Measurements from ENCODE around the gene HMGCS2. TPM values are rescaled to one million over a fixed set of nuclear protein-coding genes. Genes with fewer than 3 reads are reported as not detected.
A peak's percentile ranks its signal among the peaks of the same experiment; 100 is the strongest.

The HMGCS2 gene
- total RNA-seq, 2 donors from 2014 or later, result not detected

DNA sequence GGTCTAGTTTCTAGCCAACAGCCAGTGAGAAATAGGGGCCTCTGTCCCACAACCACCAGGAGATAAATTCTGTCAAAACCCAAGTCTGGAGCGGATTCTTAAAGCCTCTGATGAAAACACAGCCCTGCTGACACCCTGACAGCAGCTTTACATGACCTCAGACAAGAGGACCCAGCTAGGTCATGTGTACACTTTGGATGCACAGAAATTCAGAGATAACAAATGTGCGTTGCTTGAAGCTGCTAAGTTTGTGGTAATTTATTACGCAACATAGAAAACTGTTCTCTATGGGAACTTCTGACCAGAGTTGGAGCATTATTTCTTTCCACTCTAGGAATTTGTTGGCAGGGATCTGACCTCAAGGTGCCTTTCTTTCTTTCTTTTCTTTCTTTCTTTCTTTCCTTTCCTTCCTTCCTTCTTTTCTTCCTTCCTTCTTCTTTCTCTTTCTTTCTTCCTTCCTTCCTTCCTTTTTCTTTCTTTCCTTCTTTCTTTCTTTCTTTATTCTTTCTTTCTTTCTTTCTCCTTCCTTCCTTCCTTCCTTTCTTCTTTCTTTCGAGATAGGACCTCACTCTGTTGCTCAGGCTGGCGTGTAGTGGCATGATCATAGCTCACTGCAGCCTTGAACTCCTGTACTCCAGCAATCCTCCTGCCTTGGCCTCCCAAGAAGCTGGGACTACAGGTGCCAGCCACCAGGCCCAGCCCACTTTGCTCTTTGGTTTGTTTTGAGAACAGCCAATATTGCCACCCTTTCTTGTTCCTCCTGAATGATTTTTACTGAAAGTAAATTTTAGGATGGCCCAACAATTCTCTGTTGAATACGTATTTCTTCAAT, 14.9 kb upstream of the HMGCS2 start:
- peak; percentile 25 to 28 for ATAC-seq (replicated peaks in 1 of 2)
- DNase-seq, result no peak
- Mint-ChIP-seq H3K27me3 (ENCODE audit: low read depth) (peaks cover 36% of the 10 kb centered on the region), H3K4me3 (no peak overlapping the region), H3K9me3 (no peaks in the 10 kb centered on the region), H3K36me3 (ENCODE audit: insufficient read depth in 2 of 2) (no peaks in the 10 kb centered on the region), H3K4me1 (ENCODE audit: low read depth) (peaks cover 22% of the 10 kb centered on the region), H3K27ac (no peak overlapping the region)

DNA sequence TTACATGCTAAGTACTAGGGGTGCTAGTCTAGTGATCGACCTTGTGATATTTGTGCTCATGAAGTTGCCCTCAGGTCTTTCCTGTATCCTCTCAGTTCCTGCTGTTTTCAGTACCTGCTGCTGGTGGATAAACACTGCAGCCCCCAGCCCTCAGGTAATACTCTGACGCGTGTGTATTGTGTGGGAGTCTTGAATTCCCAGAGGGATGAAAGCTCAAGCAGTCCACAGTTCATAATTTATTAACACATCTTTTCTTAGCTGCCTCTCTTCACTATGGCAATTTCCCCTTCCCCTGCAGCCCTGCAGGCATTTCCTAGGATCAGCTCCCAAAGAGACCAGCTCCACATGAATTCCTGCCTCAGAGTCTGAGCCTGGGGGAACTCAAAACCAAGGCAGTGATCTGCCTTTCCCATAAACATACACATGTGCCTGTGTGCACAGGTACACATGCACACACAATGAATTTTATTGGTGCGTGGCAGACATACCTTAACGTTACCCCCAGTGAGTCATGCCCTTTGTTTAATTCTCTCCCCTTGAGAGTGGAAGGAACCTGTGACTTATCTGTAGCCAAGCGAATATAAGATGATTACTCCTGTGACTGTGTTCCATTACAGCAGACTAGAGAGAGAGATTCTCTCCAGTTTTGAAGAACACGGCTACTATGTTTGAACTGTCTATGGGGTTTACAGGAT, 14.1 kb upstream of the HMGCS2 start:
- Mint-ChIP-seq H3K27me3 (ENCODE audit: low read depth) (peaks cover 36% of the 10 kb centered on the region), H3K4me1 (ENCODE audit: low read depth) (peaks cover 22% of the 10 kb centered on the region), H3K36me3 (ENCODE audit: insufficient read depth in 2 of 2) (no peaks in the 10 kb centered on the region), H3K27ac (no peak overlapping the region), H3K9me3 (no peaks in the 10 kb centered on the region), H3K4me3 (no peak overlapping the region)
- ATAC-seq (replicated peaks in 1 of 2) (peak; percentile 36 to 54), DNase-seq (no peak)

DNA sequence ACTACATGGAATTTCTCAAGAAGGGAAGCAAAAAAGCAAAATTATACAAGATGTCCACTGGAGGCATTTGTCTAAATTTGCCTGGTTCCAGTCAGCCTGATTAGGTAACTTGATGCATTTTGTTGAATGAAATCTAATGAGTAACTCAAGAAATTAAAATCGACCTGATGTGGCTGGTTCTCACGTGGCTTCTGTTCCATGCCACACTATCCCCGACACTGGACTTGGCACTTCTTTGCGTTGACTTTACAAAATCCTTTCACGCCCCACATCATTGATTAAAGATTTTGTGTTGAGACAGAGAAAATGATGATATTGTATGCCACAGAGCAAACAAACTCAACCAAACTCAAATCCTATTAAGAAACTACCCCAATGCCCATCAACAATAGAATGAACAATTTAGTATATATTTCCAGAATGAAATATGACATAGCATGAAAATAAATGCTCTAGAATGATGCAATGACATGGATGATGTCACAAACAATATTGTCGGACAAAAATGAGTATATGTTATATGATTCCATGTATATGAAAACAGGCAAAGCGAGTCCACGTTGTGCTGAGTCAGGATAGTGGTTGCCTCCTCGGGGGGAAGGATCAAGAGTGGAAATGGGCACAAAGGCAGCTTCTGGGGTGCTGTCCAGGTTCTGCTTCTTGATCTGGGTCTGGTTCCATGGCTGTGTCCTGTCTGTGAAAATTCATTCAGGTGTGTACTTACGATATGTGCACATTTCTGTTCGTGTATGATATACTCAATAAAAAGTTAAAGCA, 12.9 kb upstream of the HMGCS2 start:
- no peak for ATAC-seq (replicated peaks in 1 of 2)
- DNase-seq, result no peak
- no peaks in the 10 kb centered on the region for H3K9me3 Mint-ChIP-seq

DNA sequence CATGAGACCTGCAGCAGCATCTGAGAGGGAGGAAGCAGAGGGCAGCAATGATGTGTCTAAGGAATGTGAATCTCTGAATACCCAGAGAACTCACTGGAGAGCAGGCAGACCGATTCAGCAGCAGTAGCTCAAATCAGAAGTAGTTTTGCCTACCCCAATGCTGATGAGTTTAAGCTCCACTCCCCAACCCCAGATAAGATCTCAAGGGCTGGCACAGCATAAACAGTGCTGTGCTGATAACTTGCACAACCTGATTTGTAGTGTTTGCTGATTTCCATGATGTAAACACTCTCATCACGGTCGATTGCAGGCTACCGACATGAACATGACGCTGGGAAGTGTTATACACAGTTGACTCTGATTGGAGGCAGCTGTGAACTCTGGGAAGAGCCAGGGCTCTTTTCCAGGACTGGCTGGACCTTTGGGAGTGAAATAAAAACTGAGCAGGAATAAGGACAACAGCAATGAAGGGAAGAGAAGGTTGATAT, 11.2 kb upstream of the HMGCS2 start:
- peaks cover 14% of the 10 kb centered on the region for H3K4me1 Mint-ChIP-seq (ENCODE audit: low read depth)
- no peak for DNase-seq
- ATAC-seq (replicated peaks in 1 of 2), result no peak
- no peaks in the 10 kb centered on the region for H3K36me3 Mint-ChIP-seq (ENCODE audit: insufficient read depth in 2 of 2)
- H3K27ac Mint-ChIP-seq, result no peak overlapping the region
- no peaks in the 10 kb centered on the region for H3K9me3 Mint-ChIP-seq
- H3K4me3 Mint-ChIP-seq, result no peak overlapping the region
- peaks cover 36% of the 10 kb centered on the region for H3K27me3 Mint-ChIP-seq (ENCODE audit: low read depth)

More for the DNA sequence above, 12.9 kb upstream of the HMGCS2 start:
- H3K36me3 Mint-ChIP-seq (ENCODE audit: insufficient read depth in 2 of 2), result no peaks in the 10 kb centered on the region
- no peak overlapping the region for H3K27ac Mint-ChIP-seq
- H3K4me1 Mint-ChIP-seq (ENCODE audit: low read depth), result peaks cover 22% of the 10 kb centered on the region
- peaks cover 36% of the 10 kb centered on the region for H3K27me3 Mint-ChIP-seq (ENCODE audit: low read depth)
- no peak overlapping the region for H3K4me3 Mint-ChIP-seq

DNA sequence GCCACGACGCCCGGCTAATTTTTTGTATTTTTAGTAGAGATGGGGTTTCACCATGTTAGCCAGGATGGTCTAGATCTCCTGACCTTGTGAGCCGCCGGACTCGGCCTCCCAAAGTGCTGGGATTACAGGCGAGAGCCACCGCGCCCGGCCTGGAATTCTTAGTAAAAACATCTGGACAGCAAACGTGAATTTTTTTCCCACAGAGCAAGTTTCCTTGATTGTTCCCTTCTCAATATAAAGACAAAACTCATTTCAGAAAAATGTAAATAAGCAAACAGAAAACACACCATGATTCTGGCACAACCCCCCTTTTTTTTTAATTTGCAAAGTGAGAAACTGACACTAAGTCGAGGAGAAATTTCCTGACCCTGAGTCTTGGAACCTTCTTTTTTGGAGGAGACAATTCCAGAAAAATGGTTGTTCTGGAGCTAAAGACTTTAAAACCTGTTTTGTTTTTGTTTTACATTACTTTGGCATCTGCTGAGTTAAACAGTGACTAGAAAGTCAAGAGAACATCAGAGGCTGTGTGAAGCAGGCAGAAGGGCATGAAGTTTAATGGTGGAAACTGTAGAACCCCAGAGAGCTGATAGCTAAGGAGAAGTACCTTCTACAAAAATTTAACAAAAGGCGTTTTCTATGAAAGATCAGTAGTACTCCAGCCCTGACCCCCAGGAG, 10.3 kb upstream of the HMGCS2 start:
- H3K27ac Mint-ChIP-seq, result peak overlapping the region; percentile 38
- no peaks in the 10 kb centered on the region for H3K9me3 Mint-ChIP-seq
- no peak for DNase-seq
- peaks cover 33% of the 10 kb centered on the region for H3K27me3 Mint-ChIP-seq (ENCODE audit: low read depth)
- H3K4me3 Mint-ChIP-seq, result no peak overlapping the region
- H3K36me3 Mint-ChIP-seq (ENCODE audit: insufficient read depth in 2 of 2), result no peaks in the 10 kb centered on the region
- no peak for ATAC-seq (replicated peaks in 1 of 2)
- H3K4me1 Mint-ChIP-seq (ENCODE audit: low read depth), result peaks cover 11% of the 10 kb centered on the region

DNA sequence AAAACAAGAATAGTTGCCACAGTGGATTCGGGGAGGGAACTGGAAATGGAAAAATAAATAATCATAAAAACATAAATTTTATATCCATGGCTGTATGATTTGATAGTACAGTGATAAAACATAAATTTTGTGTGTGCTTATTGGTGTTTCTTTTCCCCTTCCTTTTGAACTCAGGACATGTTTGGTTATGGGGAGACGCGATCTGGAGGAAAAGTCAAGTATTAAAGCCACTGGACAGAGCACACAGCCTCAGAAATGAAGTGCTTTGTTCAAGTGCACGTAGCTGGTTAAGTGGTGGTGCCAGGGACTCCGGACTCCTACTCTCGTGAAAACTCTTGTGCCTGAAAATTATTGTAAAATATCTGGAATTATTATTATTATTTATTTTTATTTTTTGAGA, 9.7 kb upstream of the HMGCS2 start:
- Mint-ChIP-seq H3K27me3 (ENCODE audit: low read depth) (peaks cover 33% of the 10 kb centered on the region), H3K4me1 (ENCODE audit: low read depth) (peaks cover 4% of the 10 kb centered on the region)

DNA sequence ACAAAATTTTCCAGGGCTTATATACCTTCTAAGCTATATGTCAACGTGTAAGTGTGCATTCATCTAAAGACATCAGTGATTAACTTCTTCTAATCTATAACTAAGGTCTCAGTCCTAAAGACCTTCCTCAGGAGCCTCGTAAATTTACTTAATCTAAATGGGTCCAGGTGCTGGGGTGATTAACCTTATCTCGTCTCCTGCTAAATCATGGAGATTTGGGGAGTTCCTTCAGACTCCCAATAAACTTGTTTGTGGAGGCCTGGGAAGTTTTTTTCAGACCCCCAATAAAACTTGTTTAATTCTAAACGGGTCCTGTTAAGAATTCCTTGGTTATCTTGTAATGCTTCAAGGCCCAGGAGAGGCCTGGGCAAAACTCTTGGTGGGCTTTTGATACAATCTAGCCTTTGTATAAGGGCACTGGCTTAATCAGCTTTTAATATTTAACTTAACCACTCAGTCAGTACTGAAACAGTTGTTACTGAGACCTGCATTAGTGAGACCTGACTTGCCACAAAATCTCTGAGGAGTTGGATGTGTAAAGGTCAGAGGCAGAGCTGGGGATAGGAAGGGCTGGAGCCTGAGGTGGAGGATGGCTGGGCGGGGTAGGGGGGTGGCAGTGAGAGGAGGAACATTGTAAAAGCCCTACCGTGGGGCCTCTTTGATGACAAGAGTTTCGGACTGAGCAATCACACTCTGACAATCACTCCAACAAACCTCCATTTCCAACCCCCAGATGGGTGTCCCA, 6.2 kb upstream of the HMGCS2 start:
- Mint-ChIP-seq H3K4me1 (ENCODE audit: low read depth) (no peaks in the 10 kb centered on the region), H3K4me3 (no peak overlapping the region), H3K27ac (no peak overlapping the region), H3K36me3 (ENCODE audit: insufficient read depth in 2 of 2) (no peaks in the 10 kb centered on the region), H3K9me3 (no peaks in the 10 kb centered on the region), H3K27me3 (ENCODE audit: low read depth) (peaks cover 17% of the 10 kb centered on the region)
- ATAC-seq (replicated peaks in 1 of 2) (no peak), DNase-seq (no peak)

More for the DNA sequence above, 9.7 kb upstream of the HMGCS2 start:
- Mint-ChIP-seq H3K9me3 (no peaks in the 10 kb centered on the region), H3K36me3 (ENCODE audit: insufficient read depth in 2 of 2) (no peaks in the 10 kb centered on the region), H3K27ac (no peak overlapping the region), H3K4me3 (no peak overlapping the region)
- DNase-seq (no peak), ATAC-seq (replicated peaks in 1 of 2) (no peak)

DNA sequence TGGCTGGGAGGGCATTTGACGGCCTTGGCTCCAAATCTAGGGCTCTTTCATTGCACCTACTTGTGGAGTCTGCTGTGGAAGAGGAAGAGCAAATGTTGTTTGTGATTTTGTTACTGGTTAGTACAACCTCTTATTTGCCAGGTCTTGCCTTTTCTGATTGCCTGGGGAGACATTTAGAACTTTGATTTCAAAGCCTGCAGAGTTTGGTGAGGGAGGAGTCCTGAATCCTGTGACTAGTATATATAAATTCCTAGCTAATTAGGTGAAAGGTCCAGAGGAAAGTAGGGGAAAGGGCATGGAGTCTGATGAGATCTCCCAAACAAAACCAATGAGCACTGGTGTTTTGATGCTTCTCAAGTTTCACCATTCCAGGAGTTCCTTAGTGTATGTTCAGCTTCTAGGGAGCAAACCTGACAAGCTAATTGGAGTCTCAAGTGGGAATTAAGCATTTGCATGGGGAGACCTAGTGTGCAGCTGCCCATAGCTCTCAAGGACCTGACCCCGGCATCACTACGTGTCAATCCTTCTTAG, 5.1 kb upstream of the HMGCS2 start:
- no peak overlapping the region for H3K4me3 Mint-ChIP-seq
- H3K9me3 Mint-ChIP-seq, result no peaks in the 10 kb centered on the region
- peaks cover 10% of the 10 kb centered on the region for H3K27me3 Mint-ChIP-seq (ENCODE audit: low read depth)
- ATAC-seq (replicated peaks in 1 of 2) (no peak), DNase-seq (no peak)
- no peaks in the 10 kb centered on the region for H3K36me3 Mint-ChIP-seq (ENCODE audit: insufficient read depth in 2 of 2)
- H3K4me1 Mint-ChIP-seq (ENCODE audit: low read depth), result no peaks in the 10 kb centered on the region
- H3K27ac Mint-ChIP-seq, result no peak overlapping the region

DNA sequence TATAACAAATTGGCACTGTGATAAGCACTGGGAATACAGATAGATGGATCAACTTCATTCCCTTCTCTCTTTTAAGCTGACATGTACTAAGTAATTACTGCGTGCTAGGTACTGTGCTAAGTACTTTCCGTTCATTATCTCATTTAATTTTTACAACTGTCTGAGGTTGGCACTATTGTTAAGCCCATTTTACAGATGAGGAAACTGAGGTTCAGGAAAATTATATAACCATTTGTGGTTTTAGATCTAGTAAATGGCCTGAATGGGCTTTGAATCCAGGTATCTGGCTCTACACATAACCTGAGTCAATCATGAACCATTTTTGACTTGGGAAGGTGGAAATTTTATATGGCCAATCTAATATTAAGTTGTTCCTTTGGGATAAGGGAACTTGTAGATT, 3.6 kb upstream of the HMGCS2 start:
- H3K4me3 Mint-ChIP-seq, result no peak overlapping the region
- H3K9me3 Mint-ChIP-seq, result no peaks in the 10 kb centered on the region
- H3K27ac Mint-ChIP-seq, result no peak overlapping the region
- DNase-seq (no peak), ATAC-seq (replicated peaks in 1 of 2) (no peak)
- H3K36me3 Mint-ChIP-seq (ENCODE audit: insufficient read depth in 2 of 2), result no peaks in the 10 kb centered on the region
- peaks cover 14% of the 10 kb centered on the region for H3K27me3 Mint-ChIP-seq (ENCODE audit: low read depth)
- no peaks in the 10 kb centered on the region for H3K4me1 Mint-ChIP-seq (ENCODE audit: low read depth)

DNA sequence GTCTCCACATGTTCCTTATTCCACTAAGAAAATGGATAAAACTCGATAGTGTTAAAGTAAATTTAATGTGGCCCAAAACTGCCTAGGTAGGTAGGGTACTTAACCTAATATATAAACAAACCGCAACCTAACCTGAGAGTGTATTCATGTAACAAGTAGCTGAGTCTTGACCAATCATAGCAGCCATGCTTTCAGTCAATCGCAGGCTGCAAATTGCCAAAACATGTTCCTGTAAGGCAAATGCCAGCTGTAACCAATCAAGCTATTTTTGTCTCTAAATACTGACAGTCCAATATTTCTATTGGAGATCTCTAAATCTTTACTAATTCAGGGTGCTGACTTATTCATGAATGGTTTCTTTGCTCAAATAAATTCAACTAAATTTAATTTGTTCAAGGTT, 3.1 kb upstream of the HMGCS2 start:
- H3K9me3 Mint-ChIP-seq, result no peaks in the 10 kb centered on the region
- no peaks in the 10 kb centered on the region for H3K4me1 Mint-ChIP-seq (ENCODE audit: low read depth)
- H3K36me3 Mint-ChIP-seq (ENCODE audit: insufficient read depth in 2 of 2), result no peaks in the 10 kb centered on the region
- ATAC-seq (replicated peaks in 1 of 2) (no peak), DNase-seq (no peak)
- no peak overlapping the region for H3K4me3 Mint-ChIP-seq
- no peak overlapping the region for H3K27ac Mint-ChIP-seq
- peaks cover 19% of the 10 kb centered on the region for H3K27me3 Mint-ChIP-seq (ENCODE audit: low read depth)

DNA sequence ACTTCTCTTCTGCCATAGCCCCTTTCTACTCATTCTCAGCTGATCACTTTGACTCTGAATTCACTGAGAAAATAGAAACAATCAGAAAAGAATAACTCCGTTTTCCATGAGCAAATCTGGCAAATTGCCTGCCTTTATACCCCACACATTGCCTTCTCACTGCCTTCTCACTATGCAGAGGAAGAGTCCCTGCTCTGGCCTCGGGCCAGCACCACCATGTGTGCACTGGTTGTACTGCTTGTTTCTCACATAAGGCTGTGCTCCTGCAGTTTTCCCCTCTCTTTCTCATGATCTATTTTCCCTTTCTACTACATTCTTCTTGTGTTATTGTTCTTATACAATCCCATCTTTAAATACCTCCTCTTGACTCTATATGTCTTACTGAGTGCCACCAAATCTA, 2.3 kb upstream of the HMGCS2 start:
- DNase-seq (no peak), ATAC-seq (replicated peaks in 1 of 2) (no peak)
- Mint-ChIP-seq H3K4me1 (ENCODE audit: low read depth) (no peaks in the 10 kb centered on the region), H3K36me3 (ENCODE audit: insufficient read depth in 2 of 2) (no peaks in the 10 kb centered on the region), H3K27ac (no peak overlapping the region), H3K27me3 (ENCODE audit: low read depth) (peaks cover 20% of the 10 kb centered on the region), H3K4me3 (no peak overlapping the region), H3K9me3 (no peaks in the 10 kb centered on the region)

DNA sequence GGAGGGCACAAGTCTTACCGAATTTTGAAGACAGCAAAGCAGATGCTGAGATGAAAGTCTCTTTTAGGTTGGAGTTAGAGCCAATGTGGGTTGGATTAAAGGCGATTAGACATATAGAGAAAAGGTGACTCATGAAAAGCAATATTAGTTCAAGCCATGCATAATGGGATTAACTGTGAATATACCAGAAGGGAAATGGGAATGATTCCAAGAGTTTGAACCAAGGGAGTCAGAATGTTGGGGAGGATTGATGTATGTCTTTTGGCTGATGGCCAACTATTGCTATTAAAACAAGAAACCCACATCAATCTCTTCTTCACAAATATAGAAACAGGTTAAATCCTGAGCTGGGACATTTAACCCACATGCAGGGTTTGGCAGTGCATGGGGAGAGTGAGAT, 1.2 kb downstream of the HMGCS2 start:
- Mint-ChIP-seq H3K27me3 (ENCODE audit: low read depth) (peaks cover 11% of the 10 kb centered on the region), H3K4me3 (no peak overlapping the region), H3K27ac (no peak overlapping the region), H3K36me3 (ENCODE audit: insufficient read depth in 2 of 2) (no peaks in the 10 kb centered on the region), H3K9me3 (no peaks in the 10 kb centered on the region), H3K4me1 (ENCODE audit: low read depth) (no peaks in the 10 kb centered on the region)
- DNase-seq (no peak), ATAC-seq (replicated peaks in 1 of 2) (no peak)
